Right renal pelvis (tissue), 4 donors: Measurements from ENCODE around the gene WASHC4. TPM values are rescaled to one million over a fixed set of nuclear protein-coding genes. Genes with fewer than 3 reads are reported as not detected.
"Not testable (repeated sequence)": the region's sequence is repeated elsewhere in the genome, so short reads cannot be mapped to it uniquely, and the experiment has no call there.

ENCODE experiments used
- DNase-seq, 4 donors: peaks; one replicate each; pipeline ENCODE4 v3.0.0-alpha.2; 2013; ENCODE audit warnings: low read depth in 4 of 4, low spot score in 3 of 4, missing footprints in 1 of 4
- polyA plus RNA-seq, 4 donors: library from polyadenylated mRNA; unstranded; fragments of 120-200 nt; gene quantifications; one replicate each; pipeline ENCODE4 v1.2.1, GENCODE V29; 2013; ENCODE audit not compliant: insufficient read length in 4 of 4

WASHC4 gene
- polyA plus RNA-seq, 4 donors, result 48.4 to 66.9 (median 61.0) TPM

- DNase-seq, result no peak
Measured at GRCh38 chr12:105157606-105158005, 50.1 kb downstream of the WASHC4 start.

- DNase-seq, result no peak
Measured at GRCh38 chr12:105158876-105159275, 51.3 kb downstream of the WASHC4 start.

GRCh38 chr12:105162174-105162573, 54.6 kb downstream of the WASHC4 start:
- DNase-seq, result no peak

GRCh38 chr12:105164068-105164467, 56.5 kb downstream of the WASHC4 start:
- DNase-seq, result no peak

GRCh38 chr12:105166736-105167135, 59.2 kb downstream of the WASHC4 start:
- DNase-seq, result no peak

- no peak for DNase-seq
Measured at GRCh38 chr12:105167346-105167745, 59.8 kb downstream of the WASHC4 start.

GRCh38 chr12:105168006-105168405, 60.5 kb downstream of the WASHC4 start:
- DNase-seq, result no peak

- DNase-seq, result no peak
Measured at GRCh38 chr12:105170139-105170538, 62.6 kb downstream of the WASHC4 start.

- DNase-seq, result no peak
Measured at GRCh38 chr12:105171691-105172436, 64.3 kb downstream of the WASHC4 start.

GRCh38 chr12:105175397-105175990, 68.0 kb downstream of the WASHC4 start:
- no peak for DNase-seq

- DNase-seq, result no peak
Measured at GRCh38 chr12:105177208-105177607, 69.7 kb downstream of the WASHC4 start.

GRCh38 chr12:105179114-105179513, 71.6 kb downstream of the WASHC4 start:
- DNase-seq, result not testable (repeated sequence)

- DNase-seq, result not testable (repeated sequence)
Measured at GRCh38 chr12:105183406-105183805, 75.9 kb downstream of the WASHC4 start.

- DNase-seq, result not testable (repeated sequence)
Measured at GRCh38 chr12:105183976-105184375, 76.4 kb downstream of the WASHC4 start.

GRCh38 chr12:105189293-105189692, 81.8 kb downstream of the WASHC4 start:
- DNase-seq, result no peak

GRCh38 chr12:105190530-105190929, 83.0 kb downstream of the WASHC4 start:
- DNase-seq, result no peak

- no peak for DNase-seq
Measured at GRCh38 chr12:105192624-105193225, 85.2 kb downstream of the WASHC4 start.

GRCh38 chr12:105194947-105195346, 87.4 kb downstream of the WASHC4 start:
- no peak for DNase-seq

GRCh38 chr12:105196090-105196489, 88.6 kb downstream of the WASHC4 start:
- no peak for DNase-seq

- no peak for DNase-seq
Measured at GRCh38 chr12:105198961-105199360, 91.4 kb downstream of the WASHC4 start.

- DNase-seq, result no peak
Measured at GRCh38 chr12:105200385-105200784, 92.9 kb downstream of the WASHC4 start.

GRCh38 chr12:105201299-105201698, 93.8 kb downstream of the WASHC4 start:
- no peak for DNase-seq
